Fibroblast of pulmonary artery (primary cell): ENCODE measurements around the gene PUM2.

ENCODE experiments used
- DNase-seq: peaks from one replicate; pipeline ENCODE4 v3.0.0-alpha.2; 2010; ENCODE audit warnings: low read depth
- H3K4me3 ChIP-seq: replicated peaks from 2 replicates; pipeline ENCODE4 v1.5.1; 2011; ENCODE audit warnings: low read depth, mild to moderate bottlenecking, control low read depth, low read length, moderate library complexity
- CTCF ChIP-seq: IDR thresholded peaks from 2 replicates; pipeline ENCODE4 v1.5.1; 2011; ENCODE audit warnings: mild to moderate bottlenecking, control low read depth, low read length, inconsistent platforms; ENCODE audit errors: missing control alignments

PUM2 gene

GRCh38 chr2:20213651-20214565 lies 136.7 kb downstream of the PUM2 start:
- H3K4me3 ChIP-seq, result no peak overlapping the region
- peak; percentile 56 for DNase-seq
- no peak for TF ChIP-seq CTCF

GRCh38 chr2:20212871-20213503 lies 137.7 kb downstream of the PUM2 start:
- no peak overlapping the region for H3K4me3 ChIP-seq
- TF ChIP-seq CTCF, result no peak
- no peak for DNase-seq

GRCh38 chr2:20212459-20212870 lies 138.2 kb downstream of the PUM2 start:
- peak; percentile 65 for DNase-seq
- no peak overlapping the region for H3K4me3 ChIP-seq
- no peak for TF ChIP-seq CTCF

- no peak overlapping the region for H3K4me3 ChIP-seq
- no peak for TF ChIP-seq CTCF
- no peak for DNase-seq
These were observed 138.7 kb downstream of the PUM2 start for GRCh38 chr2:20211860-20212458.

GRCh38 chr2:20211420-20211819 lies 139.2 kb downstream of the PUM2 start:
- no peak for TF ChIP-seq CTCF
- no peak for DNase-seq
- no peak overlapping the region for H3K4me3 ChIP-seq

GRCh38 chr2:20210462-20210861 lies 140.2 kb downstream of the PUM2 start:
- TF ChIP-seq CTCF, result no peak
- no peak for DNase-seq
- H3K4me3 ChIP-seq, result no peak overlapping the region
